Measurements from ENCODE around the gene CCDC8.
"Not testable (repeated sequence)": the region's sequence is repeated elsewhere in the genome, so short reads cannot be mapped to it uniquely, and the experiment has no call there.

Gene CCDC8

DNA sequence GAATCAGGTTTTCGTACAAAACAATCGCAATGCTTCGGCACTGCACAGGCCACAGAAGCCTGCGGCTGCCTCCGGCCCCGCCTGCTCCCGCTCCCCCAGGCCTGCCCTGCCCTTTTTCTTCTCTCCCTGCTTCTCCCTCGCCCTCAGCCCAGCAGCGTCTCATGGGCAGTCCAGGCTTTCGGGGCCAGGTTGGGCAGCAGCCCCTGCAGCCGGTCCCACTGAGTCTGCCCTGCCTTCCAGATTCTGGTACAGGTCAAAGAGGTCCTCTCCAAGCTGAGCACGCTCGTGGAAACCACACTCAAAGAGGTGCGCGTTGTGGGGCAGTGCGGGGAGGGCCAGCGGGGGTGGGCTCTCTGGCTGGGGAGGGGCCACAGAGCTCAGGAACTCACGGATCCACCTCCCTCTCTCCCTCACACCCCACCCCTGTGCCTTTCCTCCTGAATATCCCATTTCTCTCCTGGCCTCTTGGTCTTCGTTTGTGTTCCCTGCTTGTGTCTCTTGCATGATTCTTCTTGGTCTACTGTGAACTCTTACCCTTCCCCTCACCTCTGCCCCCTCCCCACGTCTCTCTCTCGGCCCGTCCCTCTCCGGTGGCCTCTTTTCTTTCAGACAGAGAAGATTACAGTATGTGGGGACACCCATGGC lies 30.1 kb downstream of the CCDC8 start:
- DNase-seq (ENCODE audit: low spot score): no peak

GRCh38 chr19:46381756-46382345 lies 31.5 kb downstream of the CCDC8 start:
- no peak for DNase-seq (ENCODE audit: low spot score)

DNA sequence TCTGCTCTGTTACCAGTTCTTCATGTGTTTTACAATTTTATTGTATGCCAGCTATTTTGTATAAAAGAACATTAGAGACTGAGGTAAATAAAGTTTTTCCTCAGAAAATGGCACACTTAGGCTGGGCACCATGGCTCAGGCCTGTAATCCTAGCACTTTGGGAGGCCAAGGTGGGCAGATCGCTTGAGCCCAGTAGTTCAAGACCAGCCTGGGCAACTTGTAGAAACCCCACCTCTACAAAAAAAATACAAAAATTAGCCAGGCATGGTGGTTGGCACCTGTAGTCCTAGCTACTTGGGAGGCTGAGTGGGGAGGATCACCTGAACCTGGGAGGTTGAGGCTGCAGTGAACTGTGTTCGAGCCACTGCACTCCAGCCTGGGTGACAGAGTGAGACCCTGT lies 32.0 kb downstream of the CCDC8 start:
- no peak for DNase-seq (ENCODE audit: low spot score)

GRCh38 chr19:46380690-46381089 lies 32.7 kb downstream of the CCDC8 start:
- DNase-seq (ENCODE audit: low spot score): no peak

DNA sequence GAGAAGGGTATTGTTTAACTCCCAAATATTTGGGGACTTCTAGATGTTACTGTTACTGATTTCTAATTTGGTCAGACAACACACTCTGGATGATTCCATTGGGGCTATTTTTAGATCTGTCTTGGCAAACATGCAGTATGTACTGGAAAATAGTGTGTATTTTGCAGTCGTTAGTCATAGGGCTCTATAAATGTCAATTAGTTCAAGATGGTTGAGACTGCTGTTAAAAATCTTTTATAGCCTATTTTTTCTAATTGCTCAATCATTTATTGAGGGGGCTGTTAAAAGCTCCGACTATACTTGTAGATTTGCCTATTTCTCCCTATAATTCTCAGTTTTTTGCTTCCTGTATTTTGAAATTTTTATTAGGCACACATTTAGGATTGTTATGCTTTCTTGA lies 35.1 kb downstream of the CCDC8 start:
- DNase-seq (ENCODE audit: low spot score): no peak

- no peak for DNase-seq (ENCODE audit: low spot score)
Observed at GRCh38 chr19:46376241-46377153, 36.9 kb downstream of the CCDC8 start.

DNA sequence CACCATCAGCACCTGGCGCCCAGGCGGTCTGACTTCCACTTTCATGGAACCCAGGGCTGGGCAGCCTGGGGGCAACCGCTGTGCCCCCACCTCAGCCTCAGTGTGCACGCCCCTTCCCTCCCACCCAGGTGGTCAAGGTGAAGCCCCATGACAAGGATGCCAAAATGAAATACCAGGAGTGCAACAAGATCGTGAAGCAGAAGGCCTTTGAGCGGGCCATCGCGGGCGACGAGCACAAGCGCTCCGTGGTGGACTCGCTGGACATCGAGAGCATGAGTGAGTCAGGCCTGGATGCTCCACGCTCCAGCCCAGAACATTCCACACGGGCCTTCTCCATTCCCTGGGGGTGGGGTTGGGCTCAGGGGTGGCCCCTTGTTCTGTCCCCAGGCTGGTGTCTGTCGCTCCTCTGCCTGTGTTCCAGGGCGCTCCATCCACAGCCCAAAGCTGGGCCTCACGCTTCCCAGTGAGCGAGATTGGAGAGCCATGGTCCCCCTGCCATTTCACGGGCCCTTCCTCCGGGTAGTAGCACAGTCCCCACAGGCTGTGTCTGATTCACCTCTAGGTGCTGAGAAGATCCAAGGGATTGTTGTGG lies 37.8 kb downstream of the CCDC8 start:
- not testable (repeated sequence) for DNase-seq (ENCODE audit: low spot score)

GRCh38 chr19:46374536-46375475 lies 38.6 kb downstream of the CCDC8 start:
- no peak for DNase-seq (ENCODE audit: low spot score)

DNA sequence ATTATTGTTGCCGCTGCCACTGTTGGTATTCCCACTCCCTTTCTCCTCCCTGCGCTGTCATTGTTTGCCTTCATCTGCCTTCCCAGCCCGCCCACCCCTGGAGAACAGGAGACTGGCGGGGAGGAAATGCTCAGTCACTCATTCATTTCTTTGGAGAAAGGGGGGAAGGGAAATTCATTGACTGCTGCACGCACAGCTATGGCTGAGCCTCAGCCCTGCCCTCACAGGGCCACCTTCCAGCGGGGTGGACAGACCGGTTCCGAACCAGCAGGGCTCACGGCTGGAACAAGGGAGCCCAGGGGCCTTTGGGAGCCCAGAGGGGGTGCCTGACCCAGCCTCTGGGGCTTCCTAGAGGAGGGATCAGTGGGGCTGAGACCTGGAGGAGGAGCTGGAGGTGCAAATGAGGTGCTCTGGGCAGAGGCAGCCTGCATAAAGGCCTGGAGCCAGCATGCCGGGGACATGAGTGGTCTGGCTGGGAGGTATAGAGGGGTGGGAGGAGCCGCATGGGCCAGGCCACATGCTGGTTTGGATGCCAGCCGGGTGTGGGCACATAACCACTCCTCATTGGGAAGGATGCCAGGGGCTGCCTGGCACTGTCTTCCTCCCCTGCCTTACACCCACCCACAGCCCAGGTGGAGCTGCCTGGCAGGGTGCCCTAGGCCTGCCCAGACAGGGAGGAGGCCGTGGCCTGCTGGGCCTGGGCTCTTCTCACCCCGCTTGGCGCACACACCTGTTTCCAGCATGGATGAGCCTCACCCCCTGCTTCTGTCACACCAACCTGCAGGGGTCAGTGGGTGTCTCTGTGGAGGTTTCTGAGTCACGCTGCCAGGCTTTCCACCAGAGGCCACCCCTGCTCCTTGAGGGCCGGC lies 39.6 kb downstream of the CCDC8 start:
- no peak for DNase-seq (ENCODE audit: low spot score)

GRCh38 chr19:46372901-46373490 lies 40.4 kb downstream of the CCDC8 start:
- DNase-seq (ENCODE audit: low spot score): no peak

- no peak for DNase-seq (ENCODE audit: low spot score)
Observed at GRCh38 chr19:46371371-46371901, 41.9 kb downstream of the CCDC8 start.

GRCh38 chr19:46369817-46370216 lies 43.5 kb downstream of the CCDC8 start:
- DNase-seq (ENCODE audit: low spot score): no peak

DNA sequence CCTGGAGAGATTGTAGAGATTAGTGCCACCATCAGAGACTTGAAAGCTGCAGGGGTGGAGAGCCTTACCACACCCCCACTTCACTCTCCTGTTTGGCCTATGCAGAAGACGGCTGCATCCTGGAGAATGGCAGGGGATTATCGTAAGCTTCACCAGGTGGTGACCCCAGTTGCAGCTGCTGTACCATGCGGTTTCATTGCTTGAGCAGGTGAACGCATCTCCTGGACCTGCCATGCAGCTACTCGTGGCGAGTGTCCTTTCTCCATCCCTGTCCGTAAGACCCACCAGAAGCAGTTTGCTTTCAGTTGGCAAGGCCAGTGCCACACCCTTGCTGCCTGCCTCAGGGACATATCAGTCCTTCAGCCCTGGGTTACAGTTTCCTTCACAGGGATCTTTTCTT lies 45.2 kb downstream of the CCDC8 start:
- no peak for DNase-seq (ENCODE audit: low spot score)

DNA sequence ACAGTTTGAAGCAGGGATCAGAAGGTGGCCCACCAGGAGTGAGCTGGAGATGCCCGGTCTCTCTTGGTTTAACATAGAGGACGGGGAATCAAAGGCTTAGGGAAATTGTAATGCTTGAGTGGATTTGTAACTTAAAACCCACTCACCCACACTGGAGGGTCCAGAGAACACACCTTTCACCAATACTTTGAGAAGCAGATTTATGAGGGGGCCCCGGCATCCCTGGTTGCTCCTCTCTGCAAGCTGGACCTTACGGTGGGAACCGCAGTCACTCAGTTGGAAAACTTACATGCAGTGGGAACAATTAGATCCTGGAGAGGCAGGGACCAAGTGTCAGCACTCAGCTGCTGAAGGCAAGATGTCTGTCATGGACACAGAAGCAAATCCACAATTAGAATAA lies 45.9 kb downstream of the CCDC8 start:
- DNase-seq (ENCODE audit: low spot score): no peak

DNA sequence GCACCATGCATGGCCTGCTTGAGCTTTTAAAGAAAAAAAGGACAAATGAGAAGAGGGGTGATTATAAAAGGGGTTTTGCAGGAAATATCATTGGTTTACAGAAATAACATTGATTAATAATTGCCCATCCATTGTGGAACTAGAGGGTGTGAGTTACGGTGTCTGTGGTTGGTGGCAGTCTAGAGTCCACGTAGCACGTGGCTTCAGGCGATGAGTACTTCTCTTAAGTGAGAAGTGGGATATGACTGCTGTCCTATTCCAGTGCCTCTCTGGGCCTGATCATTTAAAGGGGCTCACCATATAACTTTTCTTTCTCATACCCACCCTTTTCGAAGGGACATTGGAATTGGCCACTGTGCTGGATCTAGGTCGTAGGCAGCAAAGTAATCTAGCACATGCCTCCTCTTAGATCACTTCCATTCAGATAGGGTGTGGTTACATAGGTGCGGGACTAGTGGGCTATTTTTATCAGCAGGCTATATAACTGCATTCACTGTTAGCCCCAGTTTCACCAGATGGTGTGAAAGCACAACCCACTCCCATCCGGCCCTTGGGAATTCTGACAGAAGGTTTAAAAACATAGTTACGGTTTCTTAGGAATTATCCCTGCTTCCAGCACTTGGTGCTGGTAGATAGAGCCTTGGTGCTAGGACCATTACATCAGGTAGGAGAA lies 46.6 kb downstream of the CCDC8 start:
- DNase-seq (ENCODE audit: low spot score): no peak

GRCh38 chr19:46365561-46365960 lies 47.8 kb downstream of the CCDC8 start:
- no peak for DNase-seq (ENCODE audit: low spot score)

DNA sequence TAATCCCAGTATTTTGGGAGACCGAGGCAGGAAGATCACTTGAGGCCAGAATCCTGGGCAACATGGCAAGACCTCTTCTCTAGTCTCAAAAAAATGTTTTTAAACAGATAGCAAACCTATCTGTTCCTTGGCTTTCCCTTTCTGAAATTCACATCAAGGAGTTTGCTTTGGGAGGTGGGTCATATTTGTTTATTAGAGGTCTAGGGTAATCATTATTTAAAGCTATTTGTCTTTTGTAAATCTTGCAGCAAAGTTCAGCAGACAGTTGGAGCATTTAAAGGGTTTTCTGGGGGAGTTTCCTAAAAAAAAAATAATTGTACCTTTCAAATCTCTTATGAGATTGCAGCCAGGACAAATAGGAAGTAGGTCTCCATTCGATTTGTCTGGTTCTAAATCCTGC lies 49.0 kb downstream of the CCDC8 start:
- no peak for DNase-seq (ENCODE audit: low spot score)

DNA sequence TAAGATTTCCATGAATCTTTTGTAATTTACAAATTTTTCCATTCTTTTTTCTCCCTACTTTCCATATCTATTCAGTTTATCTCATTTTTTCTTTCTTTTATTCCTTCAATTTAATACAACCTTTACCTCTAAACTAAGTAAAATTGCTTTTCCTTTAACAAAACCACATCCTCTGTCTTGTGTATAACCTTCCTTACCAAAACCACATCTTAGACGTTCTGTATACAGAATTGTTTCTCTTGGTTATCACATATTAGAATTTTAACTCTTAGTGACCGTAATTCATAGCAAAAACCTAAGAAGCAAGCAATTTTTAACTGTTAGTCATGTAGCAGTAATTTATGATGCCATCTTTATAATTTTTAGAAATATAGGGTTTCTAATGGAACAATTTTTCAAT lies 51.4 kb downstream of the CCDC8 start:
- no peak for DNase-seq (ENCODE audit: low spot score)
